ENCODE data around the gene DDC. TPM values are rescaled to one million over a fixed set of nuclear protein-coding genes. Genes with fewer than 3 reads are reported as not detected.
"Not testable (repeated sequence)": the region's sequence is repeated elsewhere in the genome, so short reads cannot be mapped to it uniquely, and the experiment has no call there.

The DDC gene
- polyA plus RNA-seq, 6 donors from 2014 or later = not detected

- DNase-seq; H3K27ac Mint-ChIP-seq; H3K4me1 Mint-ChIP-seq; H3K4me3 Mint-ChIP-seq; ATAC-seq (ENCODE audit: low read depth in 2 of 2): not testable (repeated sequence)
- H3K27me3 Mint-ChIP-seq = peaks cover 10 to 18% (median 12%) of the 10 kb centered on the region in 3 donors
- peaks cover 9 to 40% (median 27%) of the 10 kb centered on the region in 7 donors for H3K9me3 Mint-ChIP-seq
- peaks cover 5 to 26% of the 10 kb centered on the region in 2 donors for H3K36me3 Mint-ChIP-seq
These were observed 17.1 kb upstream of the DDC start for GRCh38 chr7:50582271-50582670.

- not testable (repeated sequence) for H3K4me1 Mint-ChIP-seq; DNase-seq; H3K27ac Mint-ChIP-seq; H3K4me3 Mint-ChIP-seq; ATAC-seq (ENCODE audit: low read depth in 2 of 2)
- Mint-ChIP-seq H3K9me3 (peaks cover 10 to 46% (median 30%) of the 10 kb centered on the region in 7 donors), H3K36me3 (peaks cover 5 to 34% of the 10 kb centered on the region in 2 donors), H3K27me3 (peaks cover 12 to 20% (median 16%) of the 10 kb centered on the region in 3 donors)
These were observed 15.5 kb upstream of the DDC start for GRCh38 chr7:50580666-50581065.

DNA sequence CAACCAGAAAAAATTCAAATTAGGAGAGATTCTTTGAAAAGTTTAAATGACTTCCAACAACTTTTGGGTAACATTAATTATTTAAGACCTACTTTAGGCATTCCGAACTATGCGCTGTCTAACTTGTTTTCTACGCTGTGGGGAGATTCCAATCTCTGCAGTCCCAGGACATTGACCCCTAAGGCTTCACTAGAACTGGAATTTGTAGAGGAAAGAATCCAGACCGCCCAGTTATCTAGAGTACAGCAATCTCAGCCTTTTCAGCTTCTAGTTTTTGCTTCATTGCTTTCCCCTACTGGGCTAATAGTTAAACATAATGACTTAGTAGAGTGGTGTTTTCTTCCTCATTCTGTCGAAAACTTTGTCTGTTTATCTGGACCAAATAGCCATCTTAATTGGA lies 14.9 kb upstream of the DDC start:
- H3K9me3 Mint-ChIP-seq = peaks cover 10 to 46% (median 29%) of the 10 kb centered on the region in 7 donors
- H3K27me3 Mint-ChIP-seq = peaks cover 12 to 22% (median 20%) of the 10 kb centered on the region in 3 donors
- ATAC-seq (ENCODE audit: low read depth in 2 of 2) (no peak), DNase-seq (no peak)
- H3K4me1 Mint-ChIP-seq = no peaks in the 10 kb centered on the region
- no peak overlapping the region for H3K27ac Mint-ChIP-seq
- H3K36me3 Mint-ChIP-seq = peaks cover 5 to 34% of the 10 kb centered on the region in 2 donors
- no peak overlapping the region for H3K4me3 Mint-ChIP-seq

DNA sequence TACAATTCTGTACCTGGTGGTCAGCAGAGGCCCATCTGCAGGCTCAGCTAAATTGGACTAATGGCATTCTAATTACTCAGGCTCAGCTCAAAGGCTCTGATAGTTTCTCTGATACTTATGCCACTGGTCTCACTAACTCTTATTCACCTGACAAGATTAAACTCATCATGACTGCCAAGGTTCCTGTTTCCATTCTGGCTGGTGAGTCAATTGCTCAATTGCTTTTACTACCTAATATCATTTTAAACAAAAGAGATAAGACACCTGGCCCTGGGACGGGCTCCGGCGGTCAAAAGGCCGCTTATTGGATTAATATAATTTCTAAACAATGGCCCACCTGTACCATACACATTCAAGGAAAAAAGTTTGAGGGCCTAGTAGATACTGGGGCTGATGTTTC lies 12.9 kb upstream of the DDC start:
- not testable (repeated sequence) for DNase-seq; H3K4me1 Mint-ChIP-seq; H3K4me3 Mint-ChIP-seq; H3K27ac Mint-ChIP-seq; ATAC-seq (ENCODE audit: low read depth in 2 of 2)
- Mint-ChIP-seq H3K9me3 (peaks cover 5 to 35% (median 19%) of the 10 kb centered on the region in 7 donors), H3K36me3 (peaks cover 5 to 25% of the 10 kb centered on the region in 2 donors), H3K27me3 (peaks cover 12 to 22% (median 20%) of the 10 kb centered on the region in 3 donors)

DNA sequence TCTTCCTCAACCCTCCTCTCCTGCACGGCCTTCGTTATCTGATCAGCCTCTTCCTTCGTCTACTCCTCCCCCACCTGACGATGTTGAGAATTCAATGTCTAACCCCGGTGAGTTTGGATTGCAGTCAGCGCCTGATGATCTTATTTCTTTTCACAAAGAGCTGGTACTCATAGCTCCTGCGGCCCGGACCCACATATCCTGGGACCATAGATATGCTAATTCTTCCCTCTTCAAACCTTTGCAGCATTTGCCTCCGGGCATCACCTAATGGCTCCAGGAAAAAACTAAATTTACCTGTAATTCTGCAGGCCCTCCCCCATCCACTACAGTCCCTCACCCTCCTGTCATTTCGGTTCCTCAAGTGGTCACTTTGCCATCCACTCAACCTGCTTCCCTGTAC lies 12.4 kb upstream of the DDC start:
- H3K4me1 Mint-ChIP-seq = no peaks in the 10 kb centered on the region
- peaks cover 12 to 22% (median 20%) of the 10 kb centered on the region in 3 donors for H3K27me3 Mint-ChIP-seq
- H3K4me3 Mint-ChIP-seq = no peak overlapping the region
- H3K27ac Mint-ChIP-seq = peak overlapping the region in 1 of 6 donors; percentile 3
- ATAC-seq (ENCODE audit: low read depth in 2 of 2) (no peak), DNase-seq (no peak)
- H3K9me3 Mint-ChIP-seq = peaks cover 3 to 30% (median 15%) of the 10 kb centered on the region in 7 donors
- peaks cover 3 to 21% of the 10 kb centered on the region in 2 donors for H3K36me3 Mint-ChIP-seq

- not testable (repeated sequence) for H3K4me3 Mint-ChIP-seq; ATAC-seq (ENCODE audit: low read depth in 2 of 2); H3K27ac Mint-ChIP-seq; H3K4me1 Mint-ChIP-seq; DNase-seq
- Mint-ChIP-seq H3K9me3 (peaks cover 3 to 25% (median 14%) of the 10 kb centered on the region in 7 donors), H3K36me3 (peaks cover 0 to 17% of the 10 kb centered on the region in 2 donors), H3K27me3 (peaks cover 8 to 22% (median 20%) of the 10 kb centered on the region in 3 donors)
These were observed 11.2 kb upstream of the DDC start for GRCh38 chr7:50576388-50576787.

- ATAC-seq (ENCODE audit: low read depth in 2 of 2) (no peak), DNase-seq (no peak)
- H3K27ac Mint-ChIP-seq = no peak overlapping the region
- H3K27me3 Mint-ChIP-seq = peaks cover 3 to 20% (median 5%) of the 10 kb centered on the region in 3 donors
- H3K36me3 Mint-ChIP-seq = no peaks in the 10 kb centered on the region
- H3K4me1 Mint-ChIP-seq = no peaks in the 10 kb centered on the region
- peaks cover 0 to 24% (median 9%) of the 10 kb centered on the region in 7 donors for H3K9me3 Mint-ChIP-seq
- H3K4me3 Mint-ChIP-seq = no peak overlapping the region
These were observed 2.6 kb upstream of the DDC start for GRCh38 chr7:50567715-50568261.

DNA sequence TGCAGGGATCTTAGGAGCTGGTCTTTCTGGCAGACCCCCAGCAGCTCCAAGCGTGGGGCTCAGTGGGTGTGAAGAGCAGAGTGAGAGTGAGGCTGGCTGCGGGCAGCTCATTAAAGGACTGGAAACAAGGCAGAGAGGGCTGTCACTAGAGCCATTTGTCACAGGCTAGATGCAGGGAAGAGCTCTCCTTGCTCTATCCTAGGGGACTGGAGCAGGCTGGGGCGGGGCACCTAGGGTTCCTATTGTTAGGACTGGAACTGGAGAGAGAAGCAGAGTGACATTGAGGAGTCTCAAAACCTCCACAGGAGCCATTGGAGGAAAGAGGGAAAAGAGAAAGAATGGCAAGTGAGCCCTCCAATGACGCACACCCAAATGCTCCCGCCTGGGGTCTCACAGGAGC lies 772 bp upstream of the DDC start:
- peak overlapping the region in 1 of 8 donors; percentile 16 for H3K4me3 Mint-ChIP-seq
- H3K9me3 Mint-ChIP-seq = peaks cover 0 to 15% (median 7%) of the 10 kb centered on the region in 7 donors
- no peaks in the 10 kb centered on the region for H3K36me3 Mint-ChIP-seq
- DNase-seq (no peak), ATAC-seq (ENCODE audit: low read depth in 2 of 2) (no peak)
- H3K4me1 Mint-ChIP-seq = no peaks in the 10 kb centered on the region
- H3K27ac Mint-ChIP-seq = no peak overlapping the region
- H3K27me3 Mint-ChIP-seq = peaks cover 3 to 28% (median 6%) of the 10 kb centered on the region in 3 donors

GRCh38 chr7:50565559-50565916 lies 333 bp upstream of the DDC start:
- ATAC-seq (ENCODE audit: low read depth in 2 of 2) = no peak
- Mint-ChIP-seq H3K4me3 (no peak overlapping the region), H3K4me1 (no peaks in the 10 kb centered on the region), H3K36me3 (no peaks in the 10 kb centered on the region), H3K27ac (no peak overlapping the region), H3K9me3 (peaks cover 0 to 11% (median 6%) of the 10 kb centered on the region in 7 donors), H3K27me3 (peaks cover 3 to 28% (median 11%) of the 10 kb centered on the region in 3 donors)
- no peak for DNase-seq

- Mint-ChIP-seq H3K4me3 (no peak overlapping the region), H3K27me3 (peaks cover under 1 to 29% (median 12%) of the 10 kb centered on the region in 3 donors), H3K4me1 (no peaks in the 10 kb centered on the region), H3K36me3 (no peaks in the 10 kb centered on the region), H3K27ac (no peak overlapping the region), H3K9me3 (no peaks in the 10 kb centered on the region)
- ATAC-seq (ENCODE audit: low read depth in 2 of 2) (no peak), DNase-seq (no peak)
These were observed 1.0 kb downstream of the DDC start for GRCh38 chr7:50564171-50564570.

DNA sequence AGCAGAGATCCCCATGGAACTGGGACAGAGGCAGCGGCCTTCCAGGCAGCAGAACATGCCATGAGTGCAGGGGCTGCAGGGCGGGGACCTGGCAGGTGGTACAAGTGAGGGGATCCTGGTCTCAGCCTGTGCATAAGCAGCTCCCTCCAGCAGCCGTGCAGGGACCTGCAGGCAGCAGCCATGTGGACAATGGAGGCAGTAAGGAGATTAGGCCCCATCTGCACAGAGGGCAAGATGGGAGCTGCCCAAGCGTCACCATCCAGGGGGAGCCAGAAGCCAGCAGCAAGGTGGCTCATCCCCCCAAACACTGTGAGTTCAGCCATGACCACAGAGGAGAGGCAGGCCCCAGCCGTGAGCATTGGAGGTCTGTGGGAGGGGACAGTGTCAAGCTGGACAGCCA lies 3.1 kb downstream of the DDC start:
- H3K9me3 Mint-ChIP-seq = no peaks in the 10 kb centered on the region
- H3K36me3 Mint-ChIP-seq = no peaks in the 10 kb centered on the region
- peaks cover 0 to 2% (median 0%) of the 10 kb centered on the region in 3 donors for H3K4me1 Mint-ChIP-seq
- H3K27me3 Mint-ChIP-seq = peaks cover 5 to 48% (median 32%) of the 10 kb centered on the region in 3 donors
- ATAC-seq (ENCODE audit: low read depth in 2 of 2) (no peak), DNase-seq (no peak)
- H3K27ac Mint-ChIP-seq = no peak overlapping the region
- H3K4me3 Mint-ChIP-seq = no peak overlapping the region

DNA sequence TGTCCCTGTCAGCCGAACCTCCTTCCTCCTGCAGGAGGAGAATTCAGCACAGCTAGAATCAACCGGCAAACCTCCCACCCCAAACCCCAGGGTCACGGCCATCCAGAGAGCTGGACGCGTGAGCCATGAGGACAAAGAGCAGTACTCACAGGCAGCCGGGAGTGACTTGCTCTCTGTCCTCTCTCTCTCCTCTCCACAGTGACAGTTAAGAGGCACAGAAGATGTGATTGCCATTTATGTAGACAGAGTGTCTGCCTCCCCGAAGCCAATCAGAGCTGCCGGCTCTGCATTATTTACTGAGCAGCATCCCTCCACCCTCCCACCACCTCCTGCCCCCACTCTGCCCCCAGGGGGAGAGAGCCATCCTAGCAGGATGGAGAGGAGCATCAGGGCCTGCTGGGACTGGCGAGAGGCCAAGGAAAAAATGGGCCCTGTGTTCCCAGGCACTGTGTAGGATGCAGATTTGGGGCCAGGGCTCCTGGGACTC lies 4.3 kb downstream of the DDC start:
- ATAC-seq (ENCODE audit: low read depth in 2 of 2) (no peak), DNase-seq (no peak)
- H3K27ac Mint-ChIP-seq = no peak overlapping the region
- H3K27me3 Mint-ChIP-seq = peaks cover 5 to 54% (median 41%) of the 10 kb centered on the region in 3 donors
- H3K9me3 Mint-ChIP-seq = no peaks in the 10 kb centered on the region
- peaks cover 0 to 2% (median 0%) of the 10 kb centered on the region in 3 donors for H3K4me1 Mint-ChIP-seq
- no peaks in the 10 kb centered on the region for H3K36me3 Mint-ChIP-seq
- H3K4me3 Mint-ChIP-seq = no peak overlapping the region

DNA sequence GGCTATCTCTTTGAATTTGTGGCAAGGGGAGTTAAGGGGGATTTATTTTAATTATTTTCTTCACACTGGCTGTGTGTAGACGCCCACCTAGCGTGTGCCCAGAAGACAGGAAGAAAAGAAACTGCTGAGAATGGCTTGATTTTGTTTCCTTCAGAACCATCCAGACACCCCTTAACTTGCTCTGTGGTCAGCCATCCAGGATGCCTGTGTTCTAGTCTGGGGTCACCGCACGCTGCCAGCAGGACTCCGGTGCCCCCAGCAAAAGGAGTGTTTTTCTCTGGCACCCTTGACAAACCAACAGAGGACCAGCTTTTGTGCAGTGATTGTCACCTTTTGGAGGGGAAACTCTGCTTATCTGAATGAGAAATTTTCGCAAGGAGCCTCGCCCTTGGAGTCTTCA lies 5.3 kb downstream of the DDC start:
- Mint-ChIP-seq H3K9me3 (no peaks in the 10 kb centered on the region), H3K36me3 (no peaks in the 10 kb centered on the region), H3K27me3 (peaks cover 5 to 57% (median 48%) of the 10 kb centered on the region in 3 donors), H3K4me1 (peaks cover 0 to 2% (median 0%) of the 10 kb centered on the region in 3 donors), H3K27ac (peak overlapping the region in 1 of 6 donors; percentile 41), H3K4me3 (no peak overlapping the region)
- ATAC-seq (ENCODE audit: low read depth in 2 of 2) (no peak), DNase-seq (no peak)

DNA sequence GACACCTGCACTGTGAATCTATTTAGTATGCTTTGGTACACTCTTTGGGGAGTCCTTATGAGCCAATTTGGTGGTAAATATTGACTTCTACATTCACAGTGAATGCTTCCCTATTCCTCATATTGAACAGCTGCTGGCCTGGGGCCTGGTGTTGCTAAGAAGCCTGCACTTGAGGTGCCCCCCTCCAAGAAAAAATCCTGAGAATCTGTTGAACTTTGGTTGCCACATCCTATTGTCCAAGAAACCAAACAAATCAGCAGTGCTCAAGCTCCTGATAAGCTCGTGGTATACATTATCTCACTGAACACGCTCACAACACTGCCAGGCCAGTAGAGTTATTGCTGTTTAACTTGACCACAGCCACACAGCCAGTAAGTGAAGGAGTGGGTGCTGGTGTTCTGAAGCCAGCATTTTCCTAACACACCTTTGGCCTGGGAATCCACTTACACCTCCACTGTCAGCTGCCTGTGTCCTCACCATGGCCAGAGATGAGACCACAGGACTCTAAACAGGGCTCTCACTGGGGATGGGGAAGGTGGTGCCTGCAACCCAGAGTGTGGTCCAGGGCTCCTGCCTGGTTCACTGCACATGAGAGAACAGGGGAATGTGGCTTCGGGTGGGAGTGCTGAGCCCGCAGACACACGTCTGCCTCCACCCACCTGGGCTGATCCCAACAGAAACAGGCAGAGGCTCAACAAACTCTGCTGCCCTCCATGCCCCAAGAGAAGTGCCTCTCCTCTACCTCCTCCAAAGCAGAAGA lies 6.7 kb downstream of the DDC start:
- H3K27ac Mint-ChIP-seq = no peak overlapping the region

More for the DNA sequence above, 6.7 kb downstream of the DDC start:
- peaks cover 0 to 2% (median 0%) of the 10 kb centered on the region in 3 donors for H3K4me1 Mint-ChIP-seq
- peaks cover 5 to 57% (median 54%) of the 10 kb centered on the region in 3 donors for H3K27me3 Mint-ChIP-seq
- ATAC-seq (ENCODE audit: low read depth in 2 of 2) = no peak
- H3K36me3 Mint-ChIP-seq = no peaks in the 10 kb centered on the region
- H3K9me3 Mint-ChIP-seq = no peaks in the 10 kb centered on the region
- DNase-seq = no peak
- H3K4me3 Mint-ChIP-seq = no peak overlapping the region

All from naive B cell (primary cell).